Mesenchymal stem cell (in vitro differentiated cells and primary cell): ENCODE results near the gene CENPA.
A peak's percentile ranks its signal among the peaks of the same experiment; 100 is the strongest.

Experiments
- DNase-seq: peaks from one replicate; pipeline ENCODE4 v3.0.0-alpha.2; 2013
- H2AFZ ChIP-seq: one replicate; pipeline ENCODE4 v1.6.1; 2013; ENCODE audit warnings: low read depth, mild to moderate bottlenecking, control low read depth, inconsistent platforms, low read length, moderate library complexity
- H2AK5ac ChIP-seq: 2 replicates; pipeline ENCODE4 v1.6.1; 2013; ENCODE audit warnings: low read length, moderate library complexity, mild to moderate bottlenecking, inconsistent platforms; ENCODE audit not compliant: severe bottlenecking
- H2BK120ac ChIP-seq: one replicate; pipeline ENCODE4 v1.6.1; 2013; ENCODE audit warnings: low read depth, mild to moderate bottlenecking, inconsistent platforms, low read length, moderate library complexity
- H2BK12ac ChIP-seq, 2 experiments: one replicate each; pipeline ENCODE4 v1.6.1; 2013; ENCODE audit warnings: inconsistent platforms in 2 of 2, low read length in 2 of 2, mild to moderate bottlenecking in 2 of 2, moderate library complexity in 2 of 2, control low read depth in 1 of 2
- H2BK15ac ChIP-seq: one replicate; pipeline ENCODE4 v1.6.1; 2013; ENCODE audit warnings: mild to moderate bottlenecking, low read depth, inconsistent platforms; ENCODE audit not compliant: poor library complexity, severe bottlenecking
- H2BK5ac ChIP-seq: 2 replicates; pipeline ENCODE4 v1.6.1; 2013; ENCODE audit warnings: low read depth, mild to moderate bottlenecking, low read length, control low read depth, inconsistent platforms; ENCODE audit not compliant: poor library complexity, severe bottlenecking
- H3K14ac ChIP-seq, 2 experiments: one replicate each; pipeline ENCODE4 v1.6.1; 2013; ENCODE audit warnings: inconsistent platforms in 2 of 2, low read length in 2 of 2, control low read depth in 1 of 2, mild to moderate bottlenecking in 1 of 2, moderate library complexity in 1 of 2
- H3K18ac ChIP-seq, 2 experiments: one replicate each; pipeline ENCODE4 v1.6.1; 2013; ENCODE audit warnings: inconsistent platforms in 2 of 2, low read length in 2 of 2, control low read depth in 1 of 2, low read depth in 1 of 2, mild to moderate bottlenecking in 1 of 2
- H3K23ac ChIP-seq, 2 experiments: one replicate each; pipeline ENCODE4 v1.6.1; 2013; ENCODE audit warnings: inconsistent platforms in 2 of 2, low read length in 2 of 2, mild to moderate bottlenecking in 2 of 2, moderate library complexity in 2 of 2, control low read depth in 1 of 2
- H3K27ac ChIP-seq: 2 replicates; pipeline ENCODE4 v1.5.1; 2013; ENCODE audit warnings: mild to moderate bottlenecking, moderate library complexity, low read length, control low read depth, inconsistent platforms; ENCODE audit not compliant: poor library complexity, severe bottlenecking
- H3K27me3 ChIP-seq, 2 experiments: 2 replicates each; pipeline versions ENCODE4 v1.6.1 to v1.7.0; 2013; ENCODE audit warnings: low read length in 2 of 2, mild to moderate bottlenecking in 2 of 2, moderate library complexity in 2 of 2, control low read depth in 1 of 2, inconsistent platforms in 1 of 2; ENCODE audit not compliant: control insufficient read depth in 1 of 2, insufficient read depth in 1 of 2
- H3K36me3 ChIP-seq, 2 experiments: 2 replicates each; pipeline versions ENCODE4 v1.6.1 to v1.7.0; 2013; ENCODE audit warnings: low read length in 2 of 2, control low read depth in 1 of 2, inconsistent platforms in 1 of 2, low read depth in 1 of 2, mild to moderate bottlenecking in 1 of 2; ENCODE audit not compliant: insufficient read depth in 2 of 2, control insufficient read depth in 1 of 2
- H3K4ac ChIP-seq, 2 experiments: one replicate each; pipeline ENCODE4 v1.6.1; 2013; ENCODE audit warnings: inconsistent platforms in 2 of 2, low read length in 2 of 2, mild to moderate bottlenecking in 2 of 2, moderate library complexity in 2 of 2, control low read depth in 1 of 2, low read depth in 1 of 2
- H3K4me1 ChIP-seq: 2 replicates; pipeline ENCODE4 v1.6.1; 2013; ENCODE audit warnings: low read depth, low read length, control low read depth; ENCODE audit not compliant: control insufficient read depth, insufficient read depth
- H3K4me2 ChIP-seq: 2 replicates; pipeline ENCODE4 v1.6.1; 2013; ENCODE audit warnings: low read length, mild to moderate bottlenecking, inconsistent platforms; ENCODE audit not compliant: poor library complexity, severe bottlenecking
- H3K4me3 ChIP-seq, 2 experiments: 2 replicates each; pipeline versions ENCODE4 v1.5.1 to v1.7.0; 2013; ENCODE audit warnings: low read length in 2 of 2, mild to moderate bottlenecking in 2 of 2, control low read depth in 1 of 2, low read depth in 1 of 2; ENCODE audit not compliant: insufficient read depth in 1 of 2
- H3K79me1 ChIP-seq: replicated peaks from 2 replicates; pipeline ENCODE4 v1.6.1; 2013; ENCODE audit warnings: mild to moderate bottlenecking, control low read depth, low read length, inconsistent platforms; ENCODE audit not compliant: poor library complexity, severe bottlenecking
- H3K9ac ChIP-seq: 2 replicates; pipeline ENCODE4 v1.7.0; 2013; ENCODE audit warnings: mild to moderate bottlenecking, low read length, moderate library complexity
- H3K9me3 ChIP-seq: 2 replicates; pipeline ENCODE4 v1.7.0; 2013; ENCODE audit warnings: mild to moderate bottlenecking, low read length; ENCODE audit not compliant: control insufficient read depth
- H4K8ac ChIP-seq: one replicate; pipeline ENCODE4 v1.6.1; 2013; ENCODE audit warnings: inconsistent platforms, mild to moderate bottlenecking, low read length, moderate library complexity
- H4K91ac ChIP-seq: one replicate; pipeline ENCODE4 v1.6.1; 2013; ENCODE audit warnings: mild to moderate bottlenecking, low read length, inconsistent platforms
- WGBS: methylation state at CpG from one replicate; pipeline ENCODE4 v1.1.7; 2013; ENCODE audit warnings: mixed read lengths; 5-methylcytosine and 5-hydroxymethylcytosine counted together

The CENPA gene

GRCh38 chr2:26740346-26740745 is 45.5 kb upstream of the CENPA start:
- Histone ChIP-seq H3K36me3 (no peaks in the 10 kb centered on the region), H2AFZ (no peak overlapping the region), H3K23ac (no peak overlapping the region), H3K4ac (no peak overlapping the region), H2BK12ac (no peak overlapping the region), H4K91ac (peak overlapping the region; percentile 29), H3K4me1 (peaks cover 2% of the 10 kb centered on the region), H2BK5ac (no peak overlapping the region), H2BK15ac (peak overlapping the region; percentile 12), H3K27ac (no peak overlapping the region), H3K9ac (no peak overlapping the region), H3K9me3 (no peaks in the 10 kb centered on the region), H3K4me3 (no peak overlapping the region), H3K79me1 (no peaks in the 10 kb centered on the region), H2BK120ac (no peak overlapping the region), H2AK5ac (no peak overlapping the region), H3K18ac (no peak overlapping the region), H3K27me3 (peaks cover 9 to 32% of the 10 kb centered on the region in 2 experiments), H3K14ac (no peak overlapping the region), H4K8ac (no peak overlapping the region), H3K4me2 (no peak overlapping the region)
- 92% methylated on average over 6 of the region's 6 CpGs for WGBS
- no peak for DNase-seq

GRCh38 chr2:26740890-26741302 is 45.0 kb upstream of the CENPA start:
- Histone ChIP-seq H3K79me1 (no peaks in the 10 kb centered on the region), H3K36me3 (no peaks in the 10 kb centered on the region), H2BK15ac (no peak overlapping the region), H3K4me3 (no peak overlapping the region), H2AK5ac (no peak overlapping the region), H3K4me1 (peaks cover 1% of the 10 kb centered on the region), H3K27me3 (peaks cover 9 to 32% of the 10 kb centered on the region in 2 experiments), H2BK120ac (no peak overlapping the region), H3K4ac (no peak overlapping the region), H4K8ac (no peak overlapping the region), H3K27ac (no peak overlapping the region), H3K14ac (peak overlapping the region in 1 of 2 experiments; percentile 38), H3K18ac (peak overlapping the region in 1 of 2 experiments; percentile 35), H3K9me3 (no peaks in the 10 kb centered on the region), H3K23ac (no peak overlapping the region), H4K91ac (no peak overlapping the region), H2BK5ac (no peak overlapping the region), H2AFZ (no peak overlapping the region), H3K9ac (no peak overlapping the region), H2BK12ac (peak overlapping the region in 1 of 2 experiments; percentile 18), H3K4me2 (no peak overlapping the region)
- WGBS = 54% methylated on average over 8 of the region's 8 CpGs
- peak; percentile 38 for DNase-seq

- Histone ChIP-seq H2BK15ac (no peak overlapping the region), H3K9ac (no peak overlapping the region)
Observed at GRCh38 chr2:26742048-26742770, 43.6 kb upstream of the CENPA start.

GRCh38 chr2:26743852-26744251 is 42.0 kb upstream of the CENPA start:
- Histone ChIP-seq H2BK5ac (no peak overlapping the region), H4K8ac (no peak overlapping the region), H2AK5ac (no peak overlapping the region), H3K23ac (no peak overlapping the region), H3K27ac (no peak overlapping the region), H3K36me3 (no peaks in the 10 kb centered on the region), H3K27me3 (peaks cover 9 to 23% of the 10 kb centered on the region in 2 experiments), H3K4me3 (no peak overlapping the region), H4K91ac (no peak overlapping the region), H3K9ac (no peak overlapping the region), H2BK120ac (no peak overlapping the region), H2BK15ac (no peak overlapping the region), H3K4ac (no peak overlapping the region), H2BK12ac (no peak overlapping the region), H3K79me1 (no peaks in the 10 kb centered on the region), H3K14ac (peak overlapping the region in 1 of 2 experiments; percentile 58), H2AFZ (peak overlapping the region; percentile 10), H3K9me3 (no peaks in the 10 kb centered on the region), H3K18ac (no peak overlapping the region), H3K4me1 (no peaks in the 10 kb centered on the region), H3K4me2 (no peak overlapping the region)
- DNase-seq = no peak
- WGBS = 83% methylated on average over 3 of the region's 3 CpGs

More at GRCh38 chr2:26742048-26742770, 43.6 kb upstream of the CENPA start:
- H3K4ac ChIP-seq = no peak overlapping the region
- no peaks in the 10 kb centered on the region for H3K36me3 ChIP-seq
- H3K27me3 ChIP-seq = peaks cover 9 to 32% of the 10 kb centered on the region in 2 experiments
- H3K4me2 ChIP-seq = no peak overlapping the region
- no peak overlapping the region for H3K4me3 ChIP-seq
- H3K18ac ChIP-seq = peak overlapping the region in 1 of 2 experiments; percentile 34
- H3K14ac ChIP-seq = no peak overlapping the region
- H2BK12ac ChIP-seq = peak overlapping the region in 1 of 2 experiments; percentile 17
- WGBS = 93% methylated on average over 12 of the region's 15 CpGs
- no peak overlapping the region for H2BK120ac ChIP-seq
- H3K9me3 ChIP-seq = no peaks in the 10 kb centered on the region
- no peak overlapping the region for H2AK5ac ChIP-seq
- DNase-seq = no peak
- H4K91ac ChIP-seq = no peak overlapping the region
- H3K79me1 ChIP-seq = no peaks in the 10 kb centered on the region
- H3K23ac ChIP-seq = no peak overlapping the region
- no peak overlapping the region for H2BK5ac ChIP-seq
- H4K8ac ChIP-seq = no peak overlapping the region
- H3K4me1 ChIP-seq = no peaks in the 10 kb centered on the region
- H2AFZ ChIP-seq = no peak overlapping the region
- H3K27ac ChIP-seq = no peak overlapping the region
